ENCODE results near the gene SSUH2. TPM values are rescaled to one million over a fixed set of nuclear protein-coding genes. Genes with fewer than 3 reads are reported as not detected.

SSUH2 gene
- total and polyA plus RNA-seq, 2 experiments from 2014 or later, result 19.7 to 21.3 TPM

DNA sequence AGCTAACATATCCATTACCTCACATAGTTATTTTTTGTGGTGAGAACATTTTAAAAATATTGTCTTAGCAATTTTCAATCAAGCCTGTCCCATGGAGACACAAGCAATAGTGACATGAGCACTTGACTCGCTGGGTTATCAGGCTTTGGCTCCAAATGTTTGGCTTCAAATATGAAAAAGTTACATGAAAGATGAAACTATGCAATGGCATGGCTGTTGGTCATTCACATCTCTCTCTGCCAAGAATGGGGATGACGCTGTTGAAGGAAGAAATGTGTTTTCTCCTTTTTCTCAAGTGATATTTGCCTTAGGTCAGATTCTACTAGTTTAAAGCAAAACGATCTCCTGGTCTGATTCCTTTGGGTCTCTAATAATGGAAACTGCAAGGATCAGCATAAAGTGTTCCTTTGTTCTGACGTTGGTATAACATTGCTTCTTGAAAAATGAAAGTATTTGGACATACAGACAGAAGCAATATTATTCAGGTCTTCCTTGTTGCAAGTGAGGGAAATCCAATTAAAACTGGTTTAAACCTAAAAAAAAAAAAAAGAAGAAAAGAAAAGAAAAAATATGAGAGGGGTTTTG, 71.2 kb downstream of the SSUH2 start:
- 90% methylated on average over 4 of the region's 4 CpGs for WGBS (ENCODE audit: low lambda C conversion rate, missing lambda C conversion rate)
- H3K4me3 ChIP-seq, result no peak overlapping the region
- H2AFZ ChIP-seq, result no peak overlapping the region
- no peaks in the 10 kb centered on the region for H3K4me1 ChIP-seq (ENCODE audit: insufficient read depth)
- DNase-seq (ENCODE audit: low spot score), result no peak
- no peak overlapping the region for H3K27ac ChIP-seq
- H3K79me2 ChIP-seq, result no peaks in the 10 kb centered on the region
- H3K9me3 ChIP-seq (ENCODE audit: low read depth), result no peaks in the 10 kb centered on the region
- no peak for TF ChIP-seq EZH2 (IDR thresholded peaks at IDR 0.05; ENCODE audit: borderline replicate concordance)
- no peaks in the 10 kb centered on the region for H3K9me2 ChIP-seq (replicated peaks; ENCODE audit: insufficient read depth)
- no peaks in the 10 kb centered on the region for H3K36me3 ChIP-seq (replicated peaks; ENCODE audit: insufficient read depth, low read depth)
- no peaks in the 10 kb centered on the region for H3K27me3 ChIP-seq
- H3K4me2 ChIP-seq, result no peak overlapping the region
- H4K20me1 ChIP-seq (ENCODE audit: insufficient read depth, poor library complexity, severe bottlenecking), result no peaks in the 10 kb centered on the region

DNA sequence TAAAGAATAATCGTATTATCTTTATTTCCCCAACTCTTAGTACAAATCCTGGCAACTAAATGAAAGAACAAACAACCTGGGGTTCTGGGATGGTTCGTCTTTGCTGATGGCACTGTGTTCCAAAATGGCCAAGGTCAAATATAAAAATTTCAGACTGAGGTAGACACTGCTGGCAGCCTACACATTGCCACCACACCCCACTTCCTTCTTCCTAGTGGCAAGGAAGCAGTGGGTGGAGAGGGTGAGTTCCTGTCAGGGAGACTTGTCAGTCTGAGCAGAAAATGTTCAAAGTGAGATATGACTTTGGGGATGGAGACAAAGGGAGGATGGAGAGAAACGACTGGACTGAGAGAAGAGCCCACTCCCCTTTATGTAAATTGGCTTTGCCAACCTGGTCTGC, 73.3 kb downstream of the SSUH2 start:
- H3K27ac ChIP-seq, result no peak overlapping the region
- H3K79me2 ChIP-seq, result no peaks in the 10 kb centered on the region
- no peak overlapping the region for H3K4me3 ChIP-seq
- H3K27me3 ChIP-seq, result no peaks in the 10 kb centered on the region
- no peaks in the 10 kb centered on the region for H3K9me2 ChIP-seq (replicated peaks; ENCODE audit: insufficient read depth)
- H2AFZ ChIP-seq, result no peak overlapping the region
- TF ChIP-seq, protein P1, sequence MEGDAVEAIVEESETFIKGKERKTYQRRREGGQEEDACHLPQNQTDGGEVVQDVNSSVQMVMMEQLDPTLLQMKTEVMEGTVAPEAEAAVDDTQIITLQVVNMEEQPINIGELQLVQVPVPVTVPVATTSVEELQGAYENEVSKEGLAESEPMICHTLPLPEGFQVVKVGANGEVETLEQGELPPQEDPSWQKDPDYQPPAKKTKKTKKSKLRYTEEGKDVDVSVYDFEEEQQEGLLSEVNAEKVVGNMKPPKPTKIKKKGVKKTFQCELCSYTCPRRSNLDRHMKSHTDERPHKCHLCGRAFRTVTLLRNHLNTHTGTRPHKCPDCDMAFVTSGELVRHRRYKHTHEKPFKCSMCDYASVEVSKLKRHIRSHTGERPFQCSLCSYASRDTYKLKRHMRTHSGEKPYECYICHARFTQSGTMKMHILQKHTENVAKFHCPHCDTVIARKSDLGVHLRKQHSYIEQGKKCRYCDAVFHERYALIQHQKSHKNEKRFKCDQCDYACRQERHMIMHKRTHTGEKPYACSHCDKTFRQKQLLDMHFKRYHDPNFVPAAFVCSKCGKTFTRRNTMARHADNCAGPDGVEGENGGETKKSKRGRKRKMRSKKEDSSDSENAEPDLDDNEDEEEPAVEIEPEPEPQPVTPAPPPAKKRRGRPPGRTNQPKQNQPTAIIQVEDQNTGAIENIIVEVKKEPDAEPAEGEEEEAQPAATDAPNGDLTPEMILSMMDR (IDR thresholded peaks at IDR 0.05; ENCODE audit: poor library complexity), result no peak
- no peak for TF ChIP-seq EZH2phosphoT487 (IDR thresholded peaks at IDR 0.05; ENCODE audit: low read depth, severe bottlenecking, unreplicated experiment)
- TF ChIP-seq EZH2 (IDR thresholded peaks at IDR 0.05; ENCODE audit: borderline replicate concordance), result no peak
- no peaks in the 10 kb centered on the region for H4K20me1 ChIP-seq (ENCODE audit: insufficient read depth, poor library complexity, severe bottlenecking)
- H3K4me2 ChIP-seq, result no peak overlapping the region
- DNase-seq (ENCODE audit: low spot score), result no peak
- no peaks in the 10 kb centered on the region for H3K36me3 ChIP-seq (replicated peaks; ENCODE audit: insufficient read depth, low read depth)
- H3K4me1 ChIP-seq (ENCODE audit: insufficient read depth), result no peaks in the 10 kb centered on the region
- H3K9me3 ChIP-seq (ENCODE audit: low read depth), result no peaks in the 10 kb centered on the region
- WGBS (ENCODE audit: low lambda C conversion rate, missing lambda C conversion rate), result 60% methylated on average over 3 of the region's 3 CpGs

Other genes with a start within 250 kb of the SSUH2 start
- gene LMCD1, start 143.0 kb downstream of the SSUH2 start, total RNA-seq, result 185 and 195 TPM in 2 replicates
- 325 and 347 TPM in 2 replicates for gene LMCD1, start 143.0 kb downstream of the SSUH2 start, polyA plus RNA-seq
- gene CAV3, start 89.0 kb upstream of the SSUH2 start, total RNA-seq, result not detected in 2 replicates
- gene CAV3, start 89.0 kb upstream of the SSUH2 start, polyA plus RNA-seq, result not detected in 2 replicates
- 1.6 and 1.9 TPM in 2 replicates for gene OXTR, start 124.8 kb upstream of the SSUH2 start, total RNA-seq
- gene OXTR, start 124.8 kb upstream of the SSUH2 start, polyA plus RNA-seq, result 0.97 and 1.3 TPM in 2 replicates